Measurements from ENCODE around the gene RNF167.

DNA sequence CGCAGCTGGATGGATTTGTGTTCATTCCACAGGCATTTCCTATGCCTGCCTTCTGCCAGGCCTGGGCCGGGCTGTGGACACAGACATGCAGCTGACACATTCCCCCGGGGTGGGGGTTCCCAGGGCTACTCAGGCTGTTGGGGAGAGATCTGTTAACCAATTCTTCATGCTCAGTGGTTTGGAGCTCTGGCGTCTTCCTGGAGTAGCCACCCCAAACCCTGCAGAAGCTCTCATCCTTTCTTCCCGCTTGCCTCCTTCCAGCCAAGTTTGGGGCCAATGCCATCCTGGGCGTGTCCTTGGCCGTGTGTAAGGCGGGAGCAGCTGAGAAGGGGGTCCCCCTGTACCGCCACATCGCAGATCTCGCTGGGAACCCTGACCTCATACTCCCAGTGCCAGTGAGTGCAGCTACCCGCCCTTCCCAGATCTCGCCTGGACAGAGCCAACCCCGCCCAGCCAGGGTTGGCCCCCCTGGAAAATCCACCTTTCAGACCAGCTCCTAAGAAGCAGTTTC is 13.4 kb downstream of the RNF167 start:
- TF ChIP-seq POLR2AphosphoS5 (IDR thresholded peaks at IDR 0.05) (no peak), POLR2A (IDR thresholded peaks at IDR 0.05) (no peak)
